Activated CD8-positive, alpha-beta T cell treated with anti-CD3 and anti-CD28 coated beads, Interleukin-2, amount 10 ng/mL, durations not matched to agents 7 days and 5 days (primary cell): ENCODE measurements around the gene PADI6. TPM values are rescaled to one million over a fixed set of nuclear protein-coding genes. Genes with fewer than 3 reads are reported as not detected.
"Not testable (repeated sequence)": the region's sequence is repeated elsewhere in the genome, so short reads cannot be mapped to it uniquely, and the experiment has no call there.

Experiments used
- ATAC-seq: fragments of 150-1000 bp; cut with Tn5 transposase; one replicate; pipeline ENCODE4 v1.10.0; 2021; ENCODE audit warnings: moderate library complexity
- CTCF ChIA-PET: fragments of 350-600 bp; sonication (Branson Sonifier 250); formaldehyde crosslinking; loops from one replicate; lab custom pipeline; 2021; ENCODE audit warnings: antibody characterized with exemption; lab: Charles Lee
- POLR2A ChIA-PET: fragments of 350-600 bp; sonication (Branson Sonifier 250); formaldehyde crosslinking; loops from one replicate; lab custom pipeline; 2021; ENCODE audit warnings: antibody characterized with exemption; lab: Charles Lee
- DNase-seq: peaks from one replicate; pipeline ENCODE4 v3.0.0-alpha.2; 2020
- H3K27ac Mint-ChIP-seq: one replicate; pipeline ENCODE4 v1.8.0; 2021; ENCODE audit warnings: mild to moderate bottlenecking, mixed read lengths
- H3K27me3 Mint-ChIP-seq: one replicate; pipeline ENCODE4 v1.8.0; 2021; ENCODE audit warnings: low read depth, mixed read lengths
- H3K36me3 Mint-ChIP-seq: one replicate; pipeline ENCODE4 v1.8.0; 2021; ENCODE audit warnings: low read depth, mixed read lengths
- H3K4me1 Mint-ChIP-seq: one replicate; pipeline ENCODE4 v1.8.0; 2021; ENCODE audit warnings: low read depth, mixed read lengths
- H3K4me3 Mint-ChIP-seq: one replicate; pipeline ENCODE4 v1.8.0; 2021; ENCODE audit warnings: mild to moderate bottlenecking, mixed read lengths
- H3K9me3 Mint-ChIP-seq: one replicate; pipeline ENCODE4 v1.8.0; 2022; ENCODE audit warnings: mixed read lengths; ENCODE audit not compliant: insufficient read depth
- total RNA-seq, 2 experiments: library from RNA; stranded (reverse); gene quantifications; one replicate each; pipeline ENCODE4 v1.2.3, GENCODE V29; 2021

The PADI6 gene
- not detected for total RNA-seq

DNA sequence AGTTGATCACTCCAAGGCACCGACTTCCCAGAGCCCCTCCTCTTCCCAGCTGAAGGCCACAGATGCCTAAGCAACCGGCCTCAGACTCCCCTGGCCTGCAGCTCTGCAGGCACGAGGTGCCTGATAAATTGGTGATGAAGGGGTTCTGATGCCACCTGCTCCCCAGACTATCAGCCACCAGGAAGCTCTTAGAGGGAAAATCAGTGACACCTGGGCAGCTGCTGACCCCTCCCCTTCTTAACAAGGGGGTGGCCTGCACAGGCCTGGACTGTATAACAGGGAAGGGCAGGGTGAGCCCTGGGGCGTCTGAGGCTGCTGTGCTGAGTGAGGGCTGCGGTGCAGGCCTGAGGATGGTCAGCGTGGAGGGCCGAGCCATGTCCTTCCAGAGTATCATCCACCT lies at the start of gene PADI6:
PADI6 (plus strand) TSS at position 301 of the 400 bp plus-strand sequence; CDS start at position 351, 50 bp downstream.
- CTCF ChIA-PET: no interaction called here
- no peak for ATAC-seq

DNA sequence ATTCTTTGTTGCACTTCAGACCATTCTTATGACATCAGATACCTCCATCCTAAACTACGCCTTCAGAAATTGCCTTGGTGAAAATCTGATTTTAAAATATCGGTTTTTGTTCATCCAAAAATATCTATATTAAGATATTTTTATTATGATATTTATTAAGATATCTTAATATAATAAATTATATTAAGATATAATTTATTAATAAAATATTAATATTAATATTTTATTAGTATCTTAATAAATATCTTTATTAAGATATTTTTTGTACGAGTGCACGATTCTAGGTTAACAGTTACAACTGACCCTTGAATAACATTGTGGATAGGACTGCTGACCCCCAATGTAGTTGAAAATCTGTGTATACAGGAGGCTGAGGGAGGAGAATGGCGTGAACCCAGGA lies 43.1 kb upstream of the PADI6 start:
- ATAC-seq: no peak
- no peak overlapping the region for H3K4me3 Mint-ChIP-seq
- POLR2A ChIA-PET: no interaction called here

More for the DNA sequence above, at the start of gene PADI6:
- Mint-ChIP-seq H3K9me3 (no peaks in the 10 kb centered on the region), H3K27ac (no peak within 1 kb of the TSS), H3K4me3 (no peak within 1 kb of the TSS), H3K4me1 (no peaks in the 10 kb centered on the region), H3K36me3 (no peaks in the 10 kb centered on the region), H3K27me3 (no peaks in the 10 kb centered on the region)
- DNase-seq: no peak
- POLR2A ChIA-PET: no interaction called here

DNA sequence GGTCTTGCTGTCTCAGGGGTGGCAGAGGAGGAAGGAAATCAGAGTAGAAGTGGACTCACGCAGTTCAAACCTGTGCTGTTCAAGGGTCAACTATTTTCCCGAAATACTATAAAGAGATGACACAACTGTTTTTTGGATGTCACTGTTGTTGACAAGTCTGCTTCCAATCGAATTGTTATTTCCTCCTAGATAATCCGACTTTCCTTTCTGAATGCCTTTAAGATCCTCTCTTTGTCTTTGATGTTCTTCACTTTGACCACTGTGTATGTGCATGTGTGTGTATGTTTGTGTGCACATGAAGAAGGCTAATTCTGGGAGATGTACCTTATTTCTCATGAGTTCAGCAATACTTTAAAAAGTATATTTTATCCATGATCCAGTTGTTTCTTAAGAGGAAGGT lies 42.4 kb upstream of the PADI6 start:
- Mint-ChIP-seq H3K9me3 (no peaks in the 10 kb centered on the region), H3K4me3 (no peak overlapping the region), H3K27me3 (peaks cover 9% of the 10 kb centered on the region), H3K36me3 (no peaks in the 10 kb centered on the region), H3K27ac (no peak overlapping the region), H3K4me1 (no peaks in the 10 kb centered on the region)
- DNase-seq (no peak), ATAC-seq (no peak)
- ChIA-PET POLR2A (no interaction called here), CTCF (no interaction called here)

More for the DNA sequence above, 43.1 kb upstream of the PADI6 start:
- H3K27ac Mint-ChIP-seq: no peak overlapping the region
- H3K27me3 Mint-ChIP-seq: peaks cover 9% of the 10 kb centered on the region
- no peak for DNase-seq
- H3K9me3 Mint-ChIP-seq: no peaks in the 10 kb centered on the region
- CTCF ChIA-PET: no interaction called here
- H3K4me1 Mint-ChIP-seq: no peaks in the 10 kb centered on the region
- H3K36me3 Mint-ChIP-seq: no peaks in the 10 kb centered on the region

DNA sequence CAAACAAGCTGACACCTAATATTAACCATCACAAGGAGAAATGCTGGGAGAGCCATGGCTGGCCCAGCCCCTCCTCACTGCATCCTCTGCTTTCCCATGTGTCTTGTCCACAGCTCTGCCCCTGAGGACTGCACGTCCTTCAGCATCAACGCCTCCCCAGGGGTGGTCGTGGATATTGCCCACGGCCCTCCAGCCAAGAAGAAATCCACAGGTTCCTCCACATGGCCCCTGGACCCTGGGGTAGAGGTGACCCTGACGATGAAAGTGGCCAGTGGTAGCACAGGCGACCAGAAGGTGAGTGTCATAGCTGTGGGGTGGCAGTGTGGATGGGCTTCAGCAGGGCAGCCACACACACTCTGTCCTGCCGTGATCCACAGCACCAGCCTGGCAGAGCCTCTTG lies 41.1 kb upstream of the PADI6 start:
- DNase-seq: no peak
- no peaks in the 10 kb centered on the region for H3K4me1 Mint-ChIP-seq
- CTCF ChIA-PET: no interaction called here
- POLR2A ChIA-PET: no interaction called here
- no peaks in the 10 kb centered on the region for H3K36me3 Mint-ChIP-seq
- ATAC-seq: no peak
- peaks cover 7% of the 10 kb centered on the region for H3K27me3 Mint-ChIP-seq
- no peak overlapping the region for H3K27ac Mint-ChIP-seq
- H3K9me3 Mint-ChIP-seq: no peaks in the 10 kb centered on the region
- no peak overlapping the region for H3K4me3 Mint-ChIP-seq

DNA sequence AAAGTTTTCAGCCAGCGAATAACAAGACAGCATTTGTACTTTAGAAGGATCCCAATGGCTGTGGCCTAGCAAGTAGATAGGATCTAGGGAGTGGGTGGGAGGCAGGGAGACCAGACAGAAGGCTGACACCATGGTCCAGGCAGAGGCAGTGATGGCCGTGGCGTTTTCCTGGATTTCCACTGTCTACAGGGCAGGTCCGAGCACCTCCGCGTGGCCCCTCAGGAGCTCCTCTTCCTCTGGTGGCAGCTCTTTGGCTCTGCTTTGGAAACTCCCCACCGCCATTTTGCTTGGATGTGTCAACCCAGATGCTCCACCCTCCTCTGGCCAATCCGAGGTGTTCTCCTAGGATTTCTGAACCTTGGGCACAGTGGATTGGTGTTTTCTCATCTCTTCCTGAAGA lies 38.9 kb upstream of the PADI6 start:
- CTCF ChIA-PET: interaction anchor here (0.7 kb wide), 1 partner anchor 9 kb away, joined by 3 read pairs; no protein-coding TSS in a partner anchor
- H3K27me3 Mint-ChIP-seq: no peaks in the 10 kb centered on the region
- H3K4me1 Mint-ChIP-seq: no peaks in the 10 kb centered on the region
- no peak overlapping the region for H3K27ac Mint-ChIP-seq
- H3K9me3 Mint-ChIP-seq: no peaks in the 10 kb centered on the region
- H3K4me3 Mint-ChIP-seq: no peak overlapping the region
- no peak for DNase-seq
- POLR2A ChIA-PET: no interaction called here
- no peak for ATAC-seq
- no peaks in the 10 kb centered on the region for H3K36me3 Mint-ChIP-seq

- Mint-ChIP-seq H3K27me3 (no peaks in the 10 kb centered on the region), H3K9me3 (no peaks in the 10 kb centered on the region), H3K4me1 (no peaks in the 10 kb centered on the region), H3K36me3 (no peaks in the 10 kb centered on the region), H3K4me3 (no peak overlapping the region), H3K27ac (no peak overlapping the region)
- POLR2A ChIA-PET: no interaction called here
- CTCF ChIA-PET: interaction anchor here (0.6 to 1.5 kb wide), 4 partner anchors 14 to 88 kb away, joined by 3 to 4 read pairs (median 3); no protein-coding TSS in a partner anchor
- peak; percentile 75 for DNase-seq
- peak; percentile 81 for ATAC-seq
Measured at GRCh38 chr1:17335821-17336710, 35.9 kb upstream of the PADI6 start.

- no peak overlapping the region for H3K27ac Mint-ChIP-seq
- H3K27me3 Mint-ChIP-seq: no peaks in the 10 kb centered on the region
- CTCF ChIA-PET: no interaction called here
Measured at GRCh38 chr1:17338706-17339493, 33.1 kb upstream of the PADI6 start.

GRCh38 chr1:17339521-17339920 lies 32.5 kb upstream of the PADI6 start:
- POLR2A ChIA-PET: no interaction called here
- Mint-ChIP-seq H3K9me3 (no peaks in the 10 kb centered on the region), H3K27ac (no peak overlapping the region)

More at GRCh38 chr1:17338706-17339493, 33.1 kb upstream of the PADI6 start:
- DNase-seq: no peak
- no peaks in the 10 kb centered on the region for H3K36me3 Mint-ChIP-seq
- H3K4me3 Mint-ChIP-seq: no peak overlapping the region
- no peaks in the 10 kb centered on the region for H3K4me1 Mint-ChIP-seq
- POLR2A ChIA-PET: no interaction called here
- H3K9me3 Mint-ChIP-seq: no peaks in the 10 kb centered on the region
- no peak for ATAC-seq

GRCh38 chr1:17340358-17340757 lies 31.6 kb upstream of the PADI6 start:
- Mint-ChIP-seq H3K9me3 (no peaks in the 10 kb centered on the region), H3K4me1 (no peaks in the 10 kb centered on the region), H3K36me3 (no peaks in the 10 kb centered on the region), H3K27ac (no peak overlapping the region), H3K4me3 (no peak overlapping the region), H3K27me3 (no peaks in the 10 kb centered on the region)
- DNase-seq: no peak
- ChIA-PET CTCF (no interaction called here), POLR2A (interaction anchor here (0.6 kb wide), 1 partner anchor 655 kb away, joined by 3 read pairs; no protein-coding TSS in a partner anchor)
- ATAC-seq: no peak

More at GRCh38 chr1:17339521-17339920, 32.5 kb upstream of the PADI6 start:
- Mint-ChIP-seq H3K27me3 (no peaks in the 10 kb centered on the region), H3K4me3 (no peak overlapping the region), H3K36me3 (no peaks in the 10 kb centered on the region), H3K4me1 (no peaks in the 10 kb centered on the region)
- no peak for DNase-seq
- CTCF ChIA-PET: no interaction called here
- ATAC-seq: no peak

DNA sequence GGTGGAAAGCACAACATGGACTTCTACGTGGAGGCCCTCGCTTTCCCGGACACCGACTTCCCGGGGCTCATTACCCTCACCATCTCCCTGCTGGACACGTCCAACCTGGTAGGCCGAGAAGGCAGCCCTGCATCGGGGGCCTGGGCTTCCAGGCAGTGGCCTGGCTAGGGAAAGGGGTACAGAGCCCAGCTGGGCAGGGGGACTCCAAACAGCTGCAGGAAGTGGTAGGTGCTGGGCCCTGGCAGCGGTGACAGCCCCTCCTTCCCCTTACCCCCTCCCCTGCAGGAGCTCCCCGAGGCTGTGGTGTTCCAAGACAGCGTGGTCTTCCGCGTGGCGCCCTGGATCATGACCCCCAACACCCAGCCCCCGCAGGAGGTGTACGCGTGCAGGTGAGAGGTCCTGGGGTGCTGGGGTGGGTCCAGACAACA lies 30.0 kb upstream of the PADI6 start:
- CTCF ChIA-PET: no interaction called here
- POLR2A ChIA-PET: no interaction called here
- Mint-ChIP-seq H3K36me3 (no peaks in the 10 kb centered on the region), H3K27me3 (no peaks in the 10 kb centered on the region), H3K9me3 (no peaks in the 10 kb centered on the region), H3K4me3 (no peak overlapping the region), H3K4me1 (no peaks in the 10 kb centered on the region), H3K27ac (no peak overlapping the region)
- DNase-seq: no peak
- no peak for ATAC-seq

- POLR2A ChIA-PET, H3K4me3 Mint-ChIP-seq, H3K27me3 Mint-ChIP-seq, H3K9me3 Mint-ChIP-seq, DNase-seq, H3K36me3 Mint-ChIP-seq, H3K4me1 Mint-ChIP-seq, ATAC-seq, CTCF ChIA-PET, H3K27ac Mint-ChIP-seq: not testable (repeated sequence)
Measured at GRCh38 chr1:17345506-17345905, 26.5 kb upstream of the PADI6 start.
